Renal cortex interstitium (tissue), 15 donors: ENCODE results near the gene RBMS2. TPM values are rescaled to one million over a fixed set of nuclear protein-coding genes. Genes with fewer than 3 reads are reported as not detected.
"Not testable (repeated sequence)": the region's sequence is repeated elsewhere in the genome, so short reads cannot be mapped to it uniquely, and the experiment has no call there.

Experiments used
- DNase-seq, 11 donors: peaks; one replicate each; pipeline ENCODE4 v3.0.0-alpha.2; 2013; ENCODE audit warnings: low read depth in 9 of 11, low spot score in 4 of 11; ENCODE audit errors: extremely low read depth in 1 of 11
- long read RNA-seq, 16 experiments: transcript quantifications; one replicate each; lab custom pipeline, GENCODE V29; 2026
- polyA plus RNA-seq, 3 donors: library from polyadenylated mRNA; unstranded; fragments of 120-200 nt; gene quantifications; one replicate each; pipeline ENCODE4 v1.2.1, GENCODE V29; 2013; ENCODE audit not compliant: insufficient read length in 3 of 3

The RBMS2 gene
- polyA plus RNA-seq, result 10 to 100 TPM; 35.8 to 40.9 (median 40.7) TPM
- long read RNA-seq, donor 1, full-length matches to known transcripts, result 1 of 1 reads
- long read RNA-seq, donor 1, partial matches to known transcripts, result 0 of 1 reads
- long read RNA-seq, donor 1, other reads (novel, unspliced or antisense), result 0 of 1 reads
- long read RNA-seq, donor 2, full-length matches to known transcripts, result 1 of 46 reads
- long read RNA-seq, donor 2, partial matches to known transcripts, result 45 of 46 reads
- long read RNA-seq, donor 2, other reads (novel, unspliced or antisense), result 0 of 46 reads
- long read RNA-seq, donor 3, full-length matches to known transcripts, result 3 of 45 reads
- long read RNA-seq, donor 3, partial matches to known transcripts, result 36 of 45 reads
- long read RNA-seq, donor 3, other reads (novel, unspliced or antisense), result 6 of 45 reads
- long read RNA-seq, donor 4, partial matches to known transcripts, result 33 of 33 reads
- long read RNA-seq, donor 4, other reads (novel, unspliced or antisense), result 0 of 33 reads
- long read RNA-seq, donor 5, result 0 reads
- long read RNA-seq, donor 6, result 0 reads
- long read RNA-seq, donor 7, full-length matches to known transcripts, result 2 of 36 reads
- long read RNA-seq, donor 7, partial matches to known transcripts, result 34 of 36 reads
- long read RNA-seq, donor 7, other reads (novel, unspliced or antisense), result 0 of 36 reads
- long read RNA-seq, donor 8, full-length matches to known transcripts, result 2 of 579 reads
- long read RNA-seq, donor 8, partial matches to known transcripts, result 257 of 579 reads
- long read RNA-seq, donor 8, other reads (novel, unspliced or antisense), result 320 of 579 reads
- long read RNA-seq, donor 9, full-length matches to known transcripts, result 2 of 8 reads
- long read RNA-seq, donor 9, partial matches to known transcripts, result 6 of 8 reads
- long read RNA-seq, donor 9, other reads (novel, unspliced or antisense), result 0 of 8 reads
- long read RNA-seq, donor 10, full-length matches to known transcripts, result 1 of 28 reads
- long read RNA-seq, donor 10, partial matches to known transcripts, result 27 of 28 reads
- long read RNA-seq, donor 10, other reads (novel, unspliced or antisense), result 0 of 28 reads
- long read RNA-seq, donor 11, full-length matches to known transcripts, result 1 of 16 reads
- long read RNA-seq, donor 11, partial matches to known transcripts, result 15 of 16 reads
- long read RNA-seq, donor 11, other reads (novel, unspliced or antisense), result 0 of 16 reads
- long read RNA-seq, donor 12, full-length matches to known transcripts, result 1 of 1,369 reads
- long read RNA-seq, donor 12, partial matches to known transcripts, result 1,015 of 1,369 reads
- long read RNA-seq, donor 12, other reads (novel, unspliced or antisense), result 353 of 1,369 reads
- long read RNA-seq, donor 13, result 0 reads
- long read RNA-seq, donor 14, partial matches to known transcripts, result 1,368 of 1,866 reads
- long read RNA-seq, donor 14, other reads (novel, unspliced or antisense), result 498 of 1,866 reads
- long read RNA-seq, donor 15, full-length matches to known transcripts, result 3 of 13 reads
- long read RNA-seq, donor 15, partial matches to known transcripts, result 10 of 13 reads
- long read RNA-seq, donor 15, other reads (novel, unspliced or antisense), result 0 of 13 reads
- long read RNA-seq, donor 16, full-length matches to known transcripts, result 6 of 5,618 reads
- long read RNA-seq, donor 16, partial matches to known transcripts, result 5,131 of 5,618 reads
- long read RNA-seq, donor 16, other reads (novel, unspliced or antisense), result 481 of 5,618 reads

DNA sequence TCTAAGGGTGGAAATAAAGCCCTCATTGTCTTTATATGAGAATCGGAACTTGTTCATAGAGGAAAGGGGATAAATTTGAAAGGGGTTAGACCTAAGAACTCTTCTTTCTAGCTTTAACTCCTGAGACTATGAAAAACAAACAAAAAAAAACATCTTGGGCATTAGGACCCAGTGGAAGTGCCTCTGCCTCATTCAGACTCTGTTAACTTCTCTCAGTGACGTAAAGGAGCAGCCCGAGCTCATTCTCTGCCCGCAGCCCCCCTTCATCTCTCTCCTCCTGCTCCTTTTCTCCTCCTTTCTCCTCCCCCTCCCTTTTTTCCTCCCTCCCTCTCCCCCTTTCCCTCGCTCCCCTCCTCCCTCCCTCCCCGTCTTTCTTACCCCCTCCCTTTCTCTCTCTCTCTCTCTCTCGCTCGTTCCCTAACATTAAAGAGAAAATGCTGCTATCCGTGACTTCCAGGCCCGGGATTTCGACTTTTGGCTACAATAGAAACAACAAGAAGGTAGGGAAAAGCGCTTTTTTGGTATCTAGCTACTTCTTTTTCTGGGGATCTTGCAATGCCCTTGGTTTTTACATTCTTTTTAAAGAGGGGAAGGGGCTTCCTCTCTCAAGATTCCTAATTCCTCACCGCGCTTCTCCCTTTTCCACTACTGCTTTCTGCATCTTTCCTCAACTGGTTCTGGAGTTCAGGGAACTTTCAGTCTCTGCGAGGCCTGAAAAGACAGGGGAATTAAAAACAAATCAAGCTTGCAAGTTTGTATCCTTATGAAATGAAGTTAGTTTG is at the start of gene RBMS2:
Gene RBMS2 (plus strand): TSS at position 231 of the 782 bp plus-strand sequence. CDS start 204 bp downstream, at position 435.
- peak; percentile 72 to 95 (median 83) for DNase-seq

GRCh38 chr12:56474389-56474788 is 47.2 kb upstream of the RBMS2 start:
- DNase-seq, result no peak

DNA sequence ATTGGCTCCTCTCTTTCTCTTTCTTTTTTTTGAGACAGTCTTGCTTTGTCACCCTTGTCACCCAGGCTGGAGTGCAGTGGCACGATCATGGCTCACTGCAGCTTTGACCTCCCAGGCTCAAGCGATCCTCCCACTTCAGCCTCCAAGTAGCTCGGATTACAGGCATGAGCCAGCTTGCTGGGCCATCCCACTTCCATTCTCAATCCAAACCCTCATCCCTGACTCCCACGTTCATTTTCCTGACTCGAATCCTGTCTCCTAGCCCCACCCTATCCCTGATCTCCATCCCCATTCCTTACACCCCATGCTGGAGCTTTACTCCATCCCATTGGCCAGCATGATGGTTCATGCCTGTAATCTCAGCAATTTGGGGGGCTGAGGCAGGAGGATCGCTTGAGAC is 45.5 kb upstream of the RBMS2 start:
- no peak for DNase-seq

DNA sequence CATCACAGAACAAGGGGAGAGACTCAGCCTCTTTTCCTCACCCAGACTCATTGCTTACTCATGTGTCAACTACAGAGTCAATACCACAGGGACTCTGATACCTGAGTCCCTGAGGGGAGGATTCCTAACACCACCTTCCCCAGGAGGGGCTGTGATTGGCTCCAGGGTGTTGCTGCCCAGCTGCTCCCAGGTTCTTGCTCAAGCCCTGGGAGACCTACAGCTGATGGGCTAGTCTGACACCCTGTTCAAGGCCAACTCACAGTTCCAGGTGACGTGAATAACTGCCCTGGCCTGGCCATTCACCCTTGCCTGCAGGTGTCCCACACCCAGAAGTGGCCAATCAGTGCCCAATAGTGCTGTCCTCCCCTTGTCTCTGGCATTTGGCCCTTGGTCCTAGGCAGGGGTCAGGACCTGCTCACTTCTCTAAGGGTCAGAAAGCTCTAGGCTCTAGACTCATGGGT is 44.6 kb upstream of the RBMS2 start:
- no peak for DNase-seq

GRCh38 chr12:56477521-56478225 is 43.9 kb upstream of the RBMS2 start:
- DNase-seq, result no peak

DNA sequence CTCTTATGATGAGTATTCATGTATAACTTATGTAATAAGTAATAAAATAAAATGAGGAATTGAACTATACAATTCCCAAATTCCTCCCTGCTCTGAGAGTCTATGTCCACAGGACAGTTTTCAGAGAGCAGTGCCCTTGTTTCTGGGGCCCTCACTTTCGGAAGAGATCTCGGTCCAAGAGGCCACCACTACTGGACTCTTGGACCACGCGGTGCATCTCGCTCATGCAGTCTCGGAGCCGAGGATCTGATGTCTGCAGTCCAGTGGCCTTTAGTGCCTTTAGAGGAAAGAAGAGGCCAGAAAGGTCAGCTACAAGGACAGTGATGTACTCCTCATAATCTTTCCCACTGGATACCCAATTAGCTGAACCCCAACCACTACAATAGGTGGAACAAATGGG is 42.0 kb upstream of the RBMS2 start:
- DNase-seq, result no peak

DNA sequence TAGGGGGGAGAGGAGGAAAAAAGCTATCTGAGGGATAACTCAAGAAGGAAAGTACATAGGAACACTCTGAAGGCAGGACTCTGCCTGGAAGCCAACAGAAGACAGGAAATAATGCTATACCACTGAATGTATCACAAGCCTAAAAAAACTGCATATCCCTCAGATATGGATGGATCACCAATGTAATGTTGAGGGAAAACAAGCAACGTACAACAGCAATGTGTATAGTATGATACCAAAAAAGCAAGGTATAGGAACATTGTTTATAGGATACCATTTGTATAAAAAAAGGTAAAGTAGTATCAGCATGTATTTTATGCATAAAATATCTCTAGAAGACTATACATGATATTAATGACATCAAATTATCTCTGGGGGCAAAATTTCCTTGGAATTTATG is 37.1 kb upstream of the RBMS2 start:
- no peak for DNase-seq

DNA sequence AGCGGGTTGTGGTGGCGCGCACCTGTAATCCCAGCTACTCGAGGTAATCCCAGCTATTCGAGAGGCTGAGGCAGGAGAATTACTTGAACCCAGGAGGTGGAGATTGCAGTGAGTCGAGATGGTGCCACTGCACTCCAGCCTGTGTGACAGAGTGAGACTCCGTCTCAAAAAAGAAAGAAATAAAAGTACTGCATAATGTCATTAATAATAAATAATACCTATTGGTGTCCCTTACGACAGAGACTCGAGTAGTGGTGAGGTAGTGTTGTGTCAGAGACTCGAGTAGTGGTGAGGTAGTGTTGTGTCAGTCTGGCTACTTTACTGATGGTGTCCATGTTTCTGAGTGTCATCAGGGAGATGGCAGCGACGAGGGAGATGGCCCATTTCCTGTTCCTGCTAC is 34.9 kb upstream of the RBMS2 start:
- no peak for DNase-seq

- peak in 2 of 11 donors; percentile 21 to 23 for DNase-seq
Measured at GRCh38 chr12:56487448-56488040, 34.1 kb upstream of the RBMS2 start.

DNA sequence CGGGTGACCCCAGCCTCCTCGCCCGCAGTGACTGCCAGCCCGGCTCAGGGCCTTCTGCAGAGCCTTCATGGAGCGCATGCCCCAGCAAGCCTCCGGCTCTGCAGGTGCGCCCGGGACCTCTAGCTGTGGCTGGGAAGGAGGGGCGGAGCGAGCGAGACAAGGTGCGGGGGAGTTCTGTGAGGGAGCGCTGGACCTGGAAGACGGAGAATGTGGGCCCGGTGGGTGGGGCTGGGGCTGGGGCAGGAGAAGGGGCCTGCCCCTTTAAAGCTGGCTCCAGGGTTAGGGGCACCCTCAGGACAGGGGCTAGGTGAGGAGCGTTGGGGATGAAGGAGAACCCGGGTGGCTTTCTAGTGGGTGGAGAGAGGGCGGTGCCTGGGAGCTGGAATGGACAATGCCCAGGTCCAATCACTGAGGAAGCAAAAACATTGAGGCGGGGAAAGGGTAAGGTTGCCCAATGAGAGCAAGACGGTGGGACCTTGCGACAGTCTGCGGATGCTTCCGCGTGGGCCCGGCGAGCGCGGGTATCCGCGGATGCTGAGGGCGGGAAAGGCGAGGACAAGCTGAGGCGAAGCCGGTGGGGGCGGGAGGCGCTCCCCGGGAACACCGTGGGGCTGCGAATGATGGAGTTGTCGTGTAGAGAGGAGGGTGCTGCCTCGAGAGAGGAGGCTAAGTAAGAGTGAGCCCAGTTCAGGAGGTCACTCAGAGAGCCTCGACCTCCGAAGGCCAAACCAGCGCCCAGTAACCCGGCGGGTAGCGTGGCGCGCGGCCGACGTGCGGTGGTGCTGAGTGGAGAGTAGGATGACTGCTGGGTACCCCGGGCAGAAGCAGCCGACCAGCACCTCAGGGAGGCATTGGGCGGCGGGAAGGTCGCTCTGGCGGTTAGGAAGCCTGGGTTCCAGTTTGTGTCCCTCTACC is 33.3 kb upstream of the RBMS2 start, which contains the start of gene GLS2:
Gene GLS2 (minus strand): TSS at position 121 of the 915 bp plus-strand sequence. CDS start 43 bp downstream, at position 78.
- DNase-seq, result peak in 10 of 11 donors; percentile 49 to 77 (median 65)

DNA sequence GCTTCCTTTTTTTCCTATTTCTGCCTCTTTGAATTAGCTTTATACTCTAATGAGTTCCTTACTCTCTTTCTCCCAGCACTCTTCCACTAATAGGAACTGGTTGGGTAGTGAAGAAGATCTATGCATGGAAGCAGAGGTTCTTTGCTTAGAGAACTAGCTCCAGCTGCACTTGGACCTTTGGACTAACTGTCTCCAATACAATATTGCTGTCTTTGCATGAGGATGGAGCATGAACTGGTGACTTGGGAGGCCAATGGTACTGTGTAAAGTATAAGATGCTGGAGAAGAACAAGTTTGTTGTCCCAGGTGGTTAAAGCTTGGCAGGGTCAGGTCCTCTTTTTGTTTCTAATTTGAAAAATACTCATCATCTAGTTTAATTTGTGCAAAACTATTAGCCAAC is 31.3 kb upstream of the RBMS2 start:
- no peak for DNase-seq

GRCh38 chr12:56493409-56494105 is 28.1 kb upstream of the RBMS2 start:
- DNase-seq, result not testable (repeated sequence)

- DNase-seq, result not testable (repeated sequence)
Measured at GRCh38 chr12:56494106-56494415, 27.6 kb upstream of the RBMS2 start.

DNA sequence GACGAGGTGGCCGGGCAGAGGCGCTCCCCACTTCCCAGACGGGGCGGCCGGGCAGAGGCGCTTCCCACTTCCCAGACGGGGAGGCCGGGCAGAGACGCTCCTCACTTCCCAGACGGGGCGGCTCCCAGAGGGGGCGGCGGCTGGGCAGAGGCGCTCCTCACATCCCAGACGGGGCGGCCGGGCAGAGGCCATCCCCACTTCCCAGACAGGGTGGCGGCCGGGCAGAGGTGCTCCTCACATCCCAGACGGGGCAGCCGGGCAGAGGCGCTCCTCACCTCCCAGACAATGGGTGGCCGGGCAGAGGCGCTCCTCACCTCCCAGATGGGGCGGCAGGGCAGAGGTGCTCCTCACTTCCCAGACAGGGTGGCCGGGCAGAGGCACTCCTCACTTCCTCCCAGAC is 27.1 kb upstream of the RBMS2 start:
- DNase-seq, result not testable (repeated sequence)

GRCh38 chr12:56496704-56497103 is 24.9 kb upstream of the RBMS2 start:
- not testable (repeated sequence) for DNase-seq
